A673 (cell line): ENCODE data around the gene PAK3. TPM values are rescaled to one million over a fixed set of nuclear protein-coding genes. Genes with fewer than 3 reads are reported as not detected.

Experiments used
- BruUV-seq: library from RNA; stranded (reverse); fragments of 400-500 nt; replicated peaks from 2 replicates; lab custom pipeline; 2021; lab: Mats Ljungman, UMichigan
- CTCF ChIA-PET: fragments of 300-600 bp; sonication (Branson Sonifier 250); formaldehyde crosslinking; loops from one replicate; lab custom pipeline; 2022; ENCODE audit warnings: antibody characterized with exemption; lab: Charles Lee
- POLR2A ChIA-PET: fragments of 300-600 bp; sonication (Branson Sonifier 250); formaldehyde crosslinking; loops from one replicate; lab custom pipeline; 2022; ENCODE audit warnings: antibody characterized with exemption; ENCODE audit not compliant: low non-redundant PET; lab: Charles Lee
- DNase-seq: peaks from one replicate; pipeline ENCODE4 v3.0.0-alpha.2; 2015; ENCODE audit warnings: low spot score
- H3K27ac ChIP-seq: fragments of 200-600 bp; sonication (generic); 2 replicates; pipeline ENCODE4 v1.5.1; 2016; ENCODE audit warnings: mixed run types, low read depth, mild to moderate bottlenecking, mixed read lengths, antibody characterized with exemption, low read length; ENCODE audit not compliant: poor library complexity, severe bottlenecking
- H3K27me3 ChIP-seq: fragments of 200-600 bp; sonication (generic); replicated peaks from 2 replicates; pipeline ENCODE4 v1.6.1; 2017; ENCODE audit warnings: mixed run types, low read depth, mild to moderate bottlenecking, mixed read lengths, antibody characterized with exemption, low read length; ENCODE audit not compliant: insufficient read depth, poor library complexity
- H3K36me3 ChIP-seq: fragments of 200-600 bp; sonication (generic); 2 replicates; pipeline ENCODE4 v1.6.1; 2016; ENCODE audit warnings: mixed run types, mild to moderate bottlenecking, mixed read lengths, antibody characterized with exemption, low read length; ENCODE audit not compliant: insufficient read depth, poor library complexity, severe bottlenecking
- H3K4me1 ChIP-seq: fragments of 200-600 bp; sonication (generic); 2 replicates; pipeline ENCODE4 v1.6.1; 2017; ENCODE audit warnings: mixed run types, mild to moderate bottlenecking, mixed read lengths, antibody characterized with exemption, low read length; ENCODE audit not compliant: insufficient read depth, poor library complexity, severe bottlenecking
- H3K4me3 ChIP-seq: fragments of 200-600 bp; sonication (generic); 2 replicates; pipeline ENCODE4 v1.5.1; 2016; ENCODE audit warnings: low read depth, mixed run types, mild to moderate bottlenecking, mixed read lengths, low read length; ENCODE audit not compliant: poor library complexity, severe bottlenecking
- H3K9me3 ChIP-seq: fragments of 200-600 bp; sonication (generic); 2 replicates; pipeline ENCODE4 v1.6.1; 2016; ENCODE audit warnings: mixed run types, low read depth, mild to moderate bottlenecking, mixed read lengths, antibody characterized with exemption, low read length; ENCODE audit not compliant: poor library complexity, severe bottlenecking
- CTCF ChIP-seq: fragments of 300-800, 200-600 bp; sonication (generic); conservative IDR thresholded peaks from 2 replicates; pipeline ENCODE4 v1.5.1; 2017; ENCODE audit warnings: low read depth, mild to moderate bottlenecking, antibody characterized with exemption, low read length, moderate library complexity, mixed read lengths
- EZH2 ChIP-seq: fragments of 200-600 bp; sonication (generic); IDR thresholded peaks from 2 replicates; pipeline ENCODE4 v1.6.1; 2017; ENCODE audit warnings: borderline replicate concordance, low read depth, mild to moderate bottlenecking, mixed read lengths, antibody characterized with exemption, low read length; ENCODE audit not compliant: poor library complexity, severe bottlenecking
- intact Hi-C: fragments of 100-400 bp; cut with micrococcal nuclease; formaldehyde crosslinking; loops from one replicate; pipeline ENCODE4 v1.10.0; 2022; ENCODE audit not compliant: unreplicated experiment
- total RNA-seq: library from RNA; stranded (reverse); gene quantifications from 2 replicates; pipeline ENCODE4 v1.2.3, GENCODE V29; 2021

The PAK3 gene
- total RNA-seq, 1 experiment from 2014 or later: not detected

GRCh38 chrX:111088628-111089027 lies 7.4 kb upstream of the PAK3 start:
- H3K9me3 ChIP-seq: no peaks in the 10 kb centered on the region
- no peaks in the 10 kb centered on the region for H3K36me3 ChIP-seq
- peaks cover 39% of the 10 kb centered on the region for H3K27me3 ChIP-seq
- no peak for DNase-seq
- no TSS peak for BruUV-seq
- H3K4me3 ChIP-seq: no peak overlapping the region
- ChIA-PET POLR2A (no interaction called here), CTCF (no interaction called here)
- H3K27ac ChIP-seq: no peak overlapping the region
- TF ChIP-seq EZH2 (no peak), CTCF (no peak)
- H3K4me1 ChIP-seq: no peaks in the 10 kb centered on the region
- intact Hi-C loops: no loop called here

- Histone ChIP-seq H3K4me3 (no peak overlapping the region), H3K27me3 (peaks cover 50% of the 10 kb centered on the region), H3K4me1 (no peaks in the 10 kb centered on the region), H3K9me3 (no peaks in the 10 kb centered on the region), H3K36me3 (no peaks in the 10 kb centered on the region), H3K27ac (no peak overlapping the region)
- TF ChIP-seq EZH2 (no peak), CTCF (no peak)
- POLR2A ChIA-PET: no interaction called here
- intact Hi-C loops: loop anchor here (10.0 kb wide), 1 partner anchor 154 kb away; no protein-coding TSS in a partner anchor
- BruUV-seq: no TSS peak
- CTCF ChIA-PET: no interaction called here
- no peak for DNase-seq
Measured at GRCh38 chrX:111090458-111090857, 5.5 kb upstream of the PAK3 start.

- intact Hi-C loops: loop anchor here (5.0 to 10.0 kb wide), 2 partner anchors 146 to 647 kb away; no protein-coding TSS in a partner anchor
- Histone ChIP-seq H3K27ac (no peak overlapping the region), H3K4me1 (no peaks in the 10 kb centered on the region), H3K36me3 (no peaks in the 10 kb centered on the region), H3K9me3 (no peaks in the 10 kb centered on the region), H3K27me3 (peaks cover 15% of the 10 kb centered on the region), H3K4me3 (no peak overlapping the region)
- CTCF ChIA-PET: interaction anchor here (0.6 kb wide), 1 partner anchor 405 kb away, joined by 7 read pairs; no protein-coding TSS in a partner anchor
- no TSS peak for BruUV-seq
- POLR2A ChIA-PET: no interaction called here
- TF ChIP-seq CTCF (peak; percentile 77), EZH2 (no peak)
- DNase-seq: peak; percentile 50
Measured at GRCh38 chrX:111098874-111099273, 2.9 kb downstream of the PAK3 start.
